ENCODE data around the gene ATF7. TPM values are rescaled to one million over a fixed set of nuclear protein-coding genes. Genes with fewer than 3 reads are reported as not detected.

The ATF7 gene
- total RNA-seq, 2 experiments from 2014 or later: 13.3 to 14.3 TPM

DNA sequence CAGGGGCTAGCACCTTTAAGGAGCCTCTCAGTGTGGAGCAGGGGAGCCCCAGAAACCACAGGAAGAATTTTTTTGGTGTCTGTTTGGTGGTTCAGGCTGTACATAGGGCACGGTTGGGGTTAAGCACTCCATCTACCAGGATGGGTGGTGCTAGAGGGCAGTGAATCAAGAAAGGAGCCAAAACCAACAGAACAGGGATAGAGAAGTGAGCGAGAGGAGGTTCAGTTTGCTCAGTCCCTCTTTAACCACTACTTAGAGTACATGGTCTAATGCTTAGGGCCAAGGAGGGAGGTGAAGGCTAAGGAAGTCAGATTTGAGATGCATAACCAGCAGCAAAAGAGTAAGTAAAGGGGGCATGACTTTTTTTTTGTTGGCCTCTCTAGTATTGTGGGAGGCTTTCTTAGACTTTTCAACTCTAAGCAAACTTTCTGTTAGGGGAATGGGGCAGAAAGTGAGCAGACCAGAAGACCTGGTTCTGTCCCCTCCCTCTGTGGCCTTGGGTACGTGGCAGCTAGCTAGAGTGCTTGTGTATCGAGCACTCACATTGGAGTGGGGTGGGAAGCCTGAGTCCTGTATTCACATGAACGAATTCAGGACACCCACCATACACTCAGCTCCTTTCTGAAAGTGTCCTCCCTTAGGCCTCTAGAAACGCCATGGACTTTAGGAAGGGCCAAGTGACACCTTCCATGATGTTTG is 112.3 kb downstream of the ATF7 start:
- ATAC-seq (ENCODE audit: poor library complexity): no peak

DNA sequence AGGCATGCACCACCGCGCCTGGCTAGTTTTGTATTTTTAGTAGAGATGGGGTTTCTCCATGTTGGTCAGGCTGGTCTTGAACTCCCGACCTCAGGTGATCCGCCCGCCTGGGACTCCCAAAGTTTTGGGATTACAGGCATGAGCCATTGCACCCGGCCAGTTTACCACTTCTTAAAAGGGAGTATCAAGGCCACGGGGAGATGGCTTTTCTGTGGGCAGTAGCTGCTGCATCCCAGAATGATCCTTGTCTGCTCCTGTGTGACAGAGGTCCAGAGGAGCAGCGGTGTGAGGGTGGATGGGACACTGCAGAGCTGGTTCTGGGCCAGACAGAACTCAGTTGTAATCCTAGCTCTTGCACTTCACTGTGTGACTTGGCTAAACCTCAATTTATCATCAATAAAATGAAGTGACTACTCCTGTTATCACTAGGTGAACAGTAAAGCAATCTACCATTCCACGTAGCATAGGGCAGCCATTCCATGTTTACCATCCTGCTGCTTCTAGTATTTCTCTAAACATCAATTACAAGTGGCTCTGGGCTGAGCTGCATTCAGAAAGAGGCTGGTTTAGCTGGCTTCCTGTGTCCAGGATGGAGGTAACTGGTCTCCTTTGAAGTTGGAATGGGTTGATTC is 115.9 kb downstream of the ATF7 start:
- Histone ChIP-seq H3K27me3 (ENCODE audit: control insufficient read depth in 1 of 2, insufficient read depth in 2 of 2, low read length in 2 of 2) (no peaks in the 10 kb centered on the region), H3K4me1 (ENCODE audit: insufficient read depth, low read length) (peaks cover 9% of the 10 kb centered on the region), H3K4me3 (ENCODE audit: low read length) (no peak overlapping the region), H3K27ac (ENCODE audit: low read depth in 1 of 2, low read length in 2 of 2) (no peak overlapping the region), H3K9me3 (ENCODE audit: control insufficient read depth in 1 of 2, insufficient read depth in 1 of 2, low read length in 2 of 2) (no peaks in the 10 kb centered on the region), H3K36me3 (ENCODE audit: insufficient read depth, low read length) (peaks cover 60% of the 10 kb centered on the region)
- Mint-ChIP-seq H3K9me3 (no peaks in the 10 kb centered on the region), H3K27me3 (no peaks in the 10 kb centered on the region), H3K27ac (no peak overlapping the region), H3K4me3 (no peak overlapping the region), H3K4me1 (ENCODE audit: low read depth) (peaks cover 6% of the 10 kb centered on the region), H3K36me3 (ENCODE audit: low read depth) (peaks cover 53% of the 10 kb centered on the region)
- ChIA-PET POLR2A (interaction anchor here (2.6 kb wide), 2 partner anchors 10 kb away, joined by 11 to 20 read pairs; partner anchors contain the start of genes MAP3K12 and TARBP2), CTCF (interaction anchor here (1.0 to 1.2 kb wide), 2 partner anchors 33 to 158 kb away, joined by 3 read pairs; no protein-coding TSS in a partner anchor)
- no peak for DNase-seq
- TF ChIP-seq, protein P1, sequence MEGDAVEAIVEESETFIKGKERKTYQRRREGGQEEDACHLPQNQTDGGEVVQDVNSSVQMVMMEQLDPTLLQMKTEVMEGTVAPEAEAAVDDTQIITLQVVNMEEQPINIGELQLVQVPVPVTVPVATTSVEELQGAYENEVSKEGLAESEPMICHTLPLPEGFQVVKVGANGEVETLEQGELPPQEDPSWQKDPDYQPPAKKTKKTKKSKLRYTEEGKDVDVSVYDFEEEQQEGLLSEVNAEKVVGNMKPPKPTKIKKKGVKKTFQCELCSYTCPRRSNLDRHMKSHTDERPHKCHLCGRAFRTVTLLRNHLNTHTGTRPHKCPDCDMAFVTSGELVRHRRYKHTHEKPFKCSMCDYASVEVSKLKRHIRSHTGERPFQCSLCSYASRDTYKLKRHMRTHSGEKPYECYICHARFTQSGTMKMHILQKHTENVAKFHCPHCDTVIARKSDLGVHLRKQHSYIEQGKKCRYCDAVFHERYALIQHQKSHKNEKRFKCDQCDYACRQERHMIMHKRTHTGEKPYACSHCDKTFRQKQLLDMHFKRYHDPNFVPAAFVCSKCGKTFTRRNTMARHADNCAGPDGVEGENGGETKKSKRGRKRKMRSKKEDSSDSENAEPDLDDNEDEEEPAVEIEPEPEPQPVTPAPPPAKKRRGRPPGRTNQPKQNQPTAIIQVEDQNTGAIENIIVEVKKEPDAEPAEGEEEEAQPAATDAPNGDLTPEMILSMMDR (IDR thresholded peaks at IDR 0.05): no peak
- ATAC-seq (ENCODE audit: poor library complexity): no peak
- intact Hi-C loops (cut with DNase I, micrococcal nuclease): no loop called here

More for the DNA sequence above, 112.3 kb downstream of the ATF7 start:
- TF ChIP-seq, protein P1 (IDR thresholded peaks at IDR 0.05): no peak
- CTCF ChIA-PET: no interaction called here
- H3K36me3 Mint-ChIP-seq (ENCODE audit: low read depth): peaks cover 60% of the 10 kb centered on the region
- H3K27ac Mint-ChIP-seq: no peak overlapping the region
- no peak for DNase-seq
- no peak overlapping the region for H3K4me3 Mint-ChIP-seq
- no peaks in the 10 kb centered on the region for H3K9me3 Mint-ChIP-seq
- Histone ChIP-seq H3K4me3 (ENCODE audit: low read length) (no peak overlapping the region), H3K27ac (ENCODE audit: low read depth in 1 of 2, low read length in 2 of 2) (no peak overlapping the region), H3K36me3 (ENCODE audit: insufficient read depth, low read length) (peaks cover 72% of the 10 kb centered on the region), H3K4me1 (ENCODE audit: insufficient read depth, low read length) (peaks cover 2% of the 10 kb centered on the region), H3K27me3 (ENCODE audit: control insufficient read depth in 1 of 2, insufficient read depth in 2 of 2, low read length in 2 of 2) (no peaks in the 10 kb centered on the region), H3K9me3 (ENCODE audit: control insufficient read depth in 1 of 2, insufficient read depth in 1 of 2, low read length in 2 of 2) (no peaks in the 10 kb centered on the region)
- intact Hi-C loops (cut with DNase I, micrococcal nuclease): no loop called here
- peaks cover under 1% of the 10 kb centered on the region for H3K4me1 Mint-ChIP-seq (ENCODE audit: low read depth)
- H3K27me3 Mint-ChIP-seq: no peaks in the 10 kb centered on the region
- POLR2A ChIA-PET: no interaction called here

DNA sequence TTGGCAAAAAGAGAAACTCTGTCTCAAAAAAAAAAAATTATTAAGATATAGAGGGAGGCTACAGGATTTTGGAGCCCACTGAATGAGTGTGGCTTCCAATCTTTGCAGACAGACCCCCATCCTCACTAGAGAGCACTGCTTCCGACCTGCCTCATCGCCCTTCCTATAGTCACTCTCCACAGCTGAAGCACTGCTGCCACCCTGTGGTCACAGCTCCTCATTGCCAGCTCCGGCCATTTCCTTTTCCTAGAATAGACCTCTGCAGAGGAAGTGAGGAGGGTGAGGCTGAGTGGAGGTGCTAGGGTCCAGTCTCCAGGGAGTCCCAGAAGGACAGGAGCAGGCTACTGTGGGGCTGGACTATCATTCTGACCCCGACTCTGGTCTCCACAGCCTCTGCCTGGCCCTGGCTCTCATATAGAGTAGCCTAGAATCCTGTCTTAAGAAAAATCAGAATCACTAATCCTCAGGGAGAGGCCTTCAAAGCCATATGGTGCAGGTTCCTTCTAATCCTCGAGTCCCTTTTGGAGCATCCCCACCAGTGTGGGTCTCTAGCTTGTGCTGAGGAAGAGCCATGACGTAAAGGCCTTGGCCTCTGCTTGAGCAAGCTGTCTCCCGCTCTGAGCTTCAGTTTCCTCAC is 117.5 kb downstream of the ATF7 start:
- H3K27ac ChIP-seq (ENCODE audit: low read depth in 1 of 2, low read length in 2 of 2): no peak overlapping the region
- H3K36me3 Mint-ChIP-seq (ENCODE audit: low read depth): peaks cover 38% of the 10 kb centered on the region
- H3K4me3 ChIP-seq (ENCODE audit: low read length): no peak overlapping the region

More for the DNA sequence above, 117.5 kb downstream of the ATF7 start:
- no peaks in the 10 kb centered on the region for H3K27me3 Mint-ChIP-seq
- Histone ChIP-seq H3K4me1 (ENCODE audit: insufficient read depth, low read length) (peaks cover 9% of the 10 kb centered on the region), H3K27me3 (ENCODE audit: control insufficient read depth in 1 of 2, insufficient read depth in 2 of 2, low read length in 2 of 2) (no peaks in the 10 kb centered on the region), H3K9me3 (ENCODE audit: control insufficient read depth in 1 of 2, insufficient read depth in 1 of 2, low read length in 2 of 2) (no peaks in the 10 kb centered on the region), H3K36me3 (ENCODE audit: insufficient read depth, low read length) (peaks cover 60% of the 10 kb centered on the region)
- POLR2A ChIA-PET: interaction anchor here (0.6 to 2.6 kb wide), 13 partner anchors 9 to 188 kb away, joined by 3 to 20 read pairs (median 4); partner anchors contain the start of genes AAAS, ATP5MC2, MAP3K12 and SP1
- CTCF ChIA-PET: interaction anchor here (0.6 to 2.3 kb wide), 32 partner anchors 8 to 302 kb away, joined by 3 to 20 read pairs (median 4); partner anchors contain the start of genes ATP5MC2 and PRR13
- intact Hi-C loops (cut with DNase I, micrococcal nuclease): loop anchor here (1.0 to 5.0 kb wide), 7 partner anchors 56 to 349 kb away; partner anchors contain the start of gene PCBP2 (in 1 of the 2)
- H3K9me3 Mint-ChIP-seq: no peaks in the 10 kb centered on the region
- DNase-seq (peak; percentile 69 to 88 (median 78)), ATAC-seq (ENCODE audit: poor library complexity) (peak; percentile 99)
- peaks cover 6% of the 10 kb centered on the region for H3K4me1 Mint-ChIP-seq (ENCODE audit: low read depth)
- H3K4me3 Mint-ChIP-seq: no peak overlapping the region
- H3K27ac Mint-ChIP-seq: peak overlapping the region; percentile 52
- TF ChIP-seq, protein P1 (IDR thresholded peaks at IDR 0.05): peak; percentile 87

All from CD4-positive, alpha-beta T cell (primary cell).